Esophagus muscularis mucosa (tissue), 4 donors: ENCODE results near the gene TMEM109. TPM values are rescaled to one million over a fixed set of nuclear protein-coding genes. Genes with fewer than 3 reads are reported as not detected.

Experiments
- DNase-seq: peaks from one replicate; pipeline ENCODE4 v3.0.0-alpha.2; 2017; ENCODE audit errors: extremely low spot score
- H3K27ac ChIP-seq, 4 donors: fragments of 200-600 bp; sonication (generic); replicated peaks in 1 of 4; 1 replicate in 3 of 4; 2 replicates in 1 of 4; pipeline ENCODE4 v1.5.1; 2016 to 2019; ENCODE audit warnings: mild to moderate bottlenecking in 1 of 4
- H3K27me3 ChIP-seq, 4 donors: fragments of 200-600 bp; sonication (generic); one replicate each; pipeline versions ENCODE4 v1.5.1 to v1.6.0; 2016 to 2019
- H3K36me3 ChIP-seq, 4 donors: fragments of 200-600 bp; sonication (generic); one replicate each; pipeline ENCODE4 v1.5.1; 2016 to 2019
- H3K4me1 ChIP-seq, 4 donors: fragments of 200-600 bp; sonication (generic); one replicate each; pipeline ENCODE4 v1.5.1; 2016 to 2019
- H3K4me3 ChIP-seq, 4 donors: fragments of 200-600 bp; sonication (generic); 1 replicate in 2 of 4; 2 replicates in 2 of 4; pipeline ENCODE4 v1.5.1; 2016 to 2019; ENCODE audit warnings: mild to moderate bottlenecking in 4 of 4, moderate library complexity in 1 of 4
- H3K9me3 ChIP-seq, 4 donors: fragments of 200-600 bp; sonication (generic); 1 replicate in 3 of 4; 2 replicates in 1 of 4; pipeline ENCODE4 v1.5.1; 2016 to 2019
- CTCF ChIP-seq, 3 experiments: fragments of 200-600 bp in 2 of 3; fragments of 450-650 bp in 1 of 3; sonication (generic) in 2 of 3; IDR thresholded peaks; one replicate each; pipeline ENCODE4 v1.5.1; 2017 to 2019; ENCODE audit warnings: antibody characterized with exemption in 3 of 3, mild to moderate bottlenecking in 2 of 3, moderate library complexity in 1 of 3
- EP300 ChIP-seq: sonication (generic); formaldehyde crosslinking; IDR thresholded peaks from one replicate; pipeline ENCODE4 v1.6.1; 2017; ENCODE audit warnings: antibody characterized with exemption
- POLR2A ChIP-seq: fragments of 450-650 bp; IDR thresholded peaks from one replicate; pipeline ENCODE4 v1.6.1; 2017; ENCODE audit warnings: antibody characterized with exemption, moderate library complexity, mild to moderate bottlenecking, low read depth
- POLR2AphosphoS5 ChIP-seq, 2 donors: sonication (generic); formaldehyde crosslinking; IDR thresholded peaks; one replicate each; pipeline ENCODE4 v1.6.1; 2017; ENCODE audit warnings: antibody characterized with exemption in 2 of 2
- WGBS: methylation state at CpG from one replicate; pipeline ENCODE4 v1.1.5; 2018; 5-methylcytosine and 5-hydroxymethylcytosine counted together
- intact Hi-C: fragments of 100-400 bp; cut with DNase I; formaldehyde crosslinking; loops from one replicate; pipeline ENCODE4 v1.15.1; 2023
- total RNA-seq, 4 donors: library from RNA; depleted of rRNA; stranded (reverse); fragments of >200 nt; gene quantifications; one replicate each; pipeline versions ENCODE4 v1.1.0 to v1.2.1, GENCODE V29; 2016

TMEM109 gene
- total RNA-seq, 4 donors from 2014 or later, result 106 to 186 (median 138) TPM

GRCh38 chr11:60927061-60927592, 13.2 kb downstream of the TMEM109 start:
- Histone ChIP-seq H3K27ac (no peak overlapping the region), H3K9me3 (no peaks in the 10 kb centered on the region), H3K4me3 (no peak overlapping the region), H3K4me1 (peaks cover 18 to 24% (median 23%) of the 10 kb centered on the region in 4 donors), H3K27me3 (peaks cover 0 to 40% (median 7%) of the 10 kb centered on the region in 4 donors), H3K36me3 (peaks cover 9 to 19% (median 17%) of the 10 kb centered on the region in 4 donors)
- WGBS, result 89% methylated on average over 8 of the region's 8 CpGs
- no peak for TF ChIP-seq POLR2A
- no peak for TF ChIP-seq EP300
- no peak for TF ChIP-seq POLR2AphosphoS5 (IDR thresholded peaks at IDR 0.05)
- no peak for TF ChIP-seq CTCF (IDR thresholded peaks at IDR 0.05)
- intact Hi-C loops, result no loop called here
- DNase-seq, result no peak

- H3K27me3 ChIP-seq, result peaks cover 0 to 40% (median 7%) of the 10 kb centered on the region in 4 donors
- DNase-seq, result no peak
- intact Hi-C loops, result no loop called here
- TF ChIP-seq CTCF (IDR thresholded peaks at IDR 0.05) (no peak), POLR2AphosphoS5 (IDR thresholded peaks at IDR 0.05) (no peak), EP300 (no peak), POLR2A (no peak)
- H3K4me1 ChIP-seq, result peaks cover 18 to 24% (median 23%) of the 10 kb centered on the region in 4 donors
- H3K27ac ChIP-seq, result no peak overlapping the region
- no peaks in the 10 kb centered on the region for H3K9me3 ChIP-seq
- WGBS, result 97% methylated on average over 5 of the region's 16 CpGs
- no peak overlapping the region for H3K4me3 ChIP-seq
- H3K36me3 ChIP-seq, result peaks cover 4 to 15% (median 12%) of the 10 kb centered on the region in 4 donors
Measured at GRCh38 chr11:60927600-60927999, 13.6 kb downstream of the TMEM109 start.

GRCh38 chr11:60928563-60929001, 14.6 kb downstream of the TMEM109 start:
- Histone ChIP-seq H3K4me1 (peaks cover 18 to 21% (median 21%) of the 10 kb centered on the region in 4 donors), H3K27ac (no peak overlapping the region), H3K27me3 (peaks cover 0 to 35% (median 7%) of the 10 kb centered on the region in 4 donors), H3K36me3 (peaks cover 0 to 6% (median 3%) of the 10 kb centered on the region in 4 donors), H3K9me3 (no peaks in the 10 kb centered on the region), H3K4me3 (no peak overlapping the region)
- no peak for DNase-seq
- TF ChIP-seq POLR2A, result no peak
- no peak for TF ChIP-seq CTCF (IDR thresholded peaks at IDR 0.05)
- TF ChIP-seq EP300, result no peak
- TF ChIP-seq POLR2AphosphoS5 (IDR thresholded peaks at IDR 0.05), result no peak
- intact Hi-C loops, result no loop called here
- 100% methylated on average over 3 of the region's 20 CpGs for WGBS

- Histone ChIP-seq H3K9me3 (no peaks in the 10 kb centered on the region), H3K27me3 (peaks cover 0 to 23% (median 3%) of the 10 kb centered on the region in 4 donors), H3K4me1 (peaks cover 8 to 9% (median 9%) of the 10 kb centered on the region in 4 donors), H3K4me3 (no peak overlapping the region), H3K27ac (no peak overlapping the region), H3K36me3 (peaks cover 0 to 5% (median 3%) of the 10 kb centered on the region in 4 donors)
- intact Hi-C loops, result no loop called here
- no peak for DNase-seq
- no peak for TF ChIP-seq CTCF (IDR thresholded peaks at IDR 0.05)
- no peak for TF ChIP-seq POLR2AphosphoS5 (IDR thresholded peaks at IDR 0.05)
- TF ChIP-seq POLR2A, result no peak
- no peak for TF ChIP-seq EP300
- 87% methylated on average over 4 of the region's 4 CpGs for whole genome bisulfite sequencing
Measured at GRCh38 chr11:60929764-60930163, 15.8 kb downstream of the TMEM109 start.
